H1 (cell line): ENCODE results near the gene PLA1A. TPM values are rescaled to one million over a fixed set of nuclear protein-coding genes. Genes with fewer than 3 reads are reported as not detected.

Experiments
- CTCF ChIA-PET: fragments of 300-600 bp; sonication (Branson Sonifier 250); formaldehyde crosslinking; loops from one replicate; lab custom pipeline; 2021; ENCODE audit not compliant: partially characterized antibody; lab: Charles Lee
- POLR2A ChIA-PET: fragments of 300-600 bp; sonication (Branson Sonifier 250); formaldehyde crosslinking; loops from one replicate; lab custom pipeline; 2021; ENCODE audit warnings: inconsistent platforms; ENCODE audit not compliant: partially characterized antibody; lab: Charles Lee
- DNase-seq, 2 experiments: peaks; one replicate each; pipeline versions ENCODE4 v3.0.0 to v3.0.0-alpha.2; 2010 to 2022; ENCODE audit warnings: low spot score in 2 of 2, low read depth in 1 of 2, mixed read lengths in 1 of 2
- FAIRE-seq: peaks from 2 replicates; lab custom pipeline; 2011; peaks lifted over from hg19 to GRCh38; lab: Jason Lieb, UNC
- H2AFZ ChIP-seq: 2 replicates; pipeline ENCODE4 v1.8.1; 2012; ENCODE audit warnings: low read length, inconsistent platforms
- H2AK5ac ChIP-seq: 2 replicates; pipeline ENCODE4 v1.6.1; 2013; ENCODE audit warnings: low read depth, low read length
- H2BK120ac ChIP-seq: replicated peaks from 2 replicates; pipeline ENCODE3; 2013; ENCODE audit warnings: low read depth, low read length, inconsistent platforms
- H2BK12ac ChIP-seq: 2 replicates; pipeline ENCODE4 v1.6.1; 2013; ENCODE audit warnings: low read depth, low read length
- H2BK15ac ChIP-seq: 2 replicates; pipeline ENCODE4 v1.6.1; 2013; ENCODE audit warnings: low read length
- H2BK20ac ChIP-seq: 2 replicates; pipeline ENCODE4 v1.6.1; 2013; ENCODE audit warnings: low read length
- H2BK5ac ChIP-seq: 2 replicates; pipeline ENCODE4 v1.6.1; 2013; ENCODE audit warnings: low read depth, low read length
- H3K14ac ChIP-seq: 2 replicates; pipeline ENCODE4 v1.6.1; 2013; ENCODE audit warnings: inconsistent platforms; ENCODE audit not compliant: insufficient read length
- H3K18ac ChIP-seq: 2 replicates; pipeline ENCODE4 v1.6.1; 2013; ENCODE audit warnings: low read length; ENCODE audit errors: extremely low read depth
- H3K23ac ChIP-seq: 2 replicates; pipeline ENCODE4 v1.6.1; 2013; ENCODE audit warnings: inconsistent platforms; ENCODE audit not compliant: insufficient read length
- H3K23me2 ChIP-seq: 2 replicates; pipeline ENCODE4 v1.6.1; 2013; ENCODE audit warnings: low read depth, low read length
- H3K27ac ChIP-seq: 2 replicates; pipeline ENCODE4 v1.6.1; 2011; ENCODE audit warnings: low read depth, low read length, inconsistent platforms
- H3K27me3 ChIP-seq, 4 experiments: replicated peaks in 1 of 4; 1 replicate in 1 of 4; 2 replicates in 3 of 4; pipeline versions ENCODE4 v1.6.1 to v1.8.1; 2011 to 2013; ENCODE audit warnings: low read length in 3 of 4, mild to moderate bottlenecking in 3 of 4, inconsistent platforms in 2 of 4, mixed read lengths in 2 of 4, moderate library complexity in 1 of 4; ENCODE audit not compliant: control insufficient read depth in 3 of 4, insufficient read depth in 3 of 4; ENCODE audit errors: extremely low read depth in 1 of 4
- H3K36me3 ChIP-seq, 4 experiments: 2 replicates each; pipeline versions ENCODE4 v1.6.1 to v1.8.1; 2011 to 2013; ENCODE audit warnings: mild to moderate bottlenecking in 4 of 4, low read length in 3 of 4, moderate library complexity in 2 of 4, control low read depth in 1 of 4, inconsistent platforms in 1 of 4; ENCODE audit not compliant: insufficient read depth in 4 of 4, control insufficient read depth in 2 of 4
- H3K4ac ChIP-seq: replicated peaks from 2 replicates; pipeline ENCODE3; 2013; ENCODE audit warnings: low read length, low read depth, mixed read lengths, inconsistent platforms; ENCODE audit not compliant: insufficient read length
- H3K4me1 ChIP-seq, 4 experiments: replicated peaks in 1 of 4; 1 replicate in 1 of 4; 2 replicates in 3 of 4; pipeline versions ENCODE4 v1.6.1 to v1.8.1; 2011 to 2013; ENCODE audit warnings: low read length in 3 of 4, inconsistent platforms in 2 of 4, mixed read lengths in 1 of 4; ENCODE audit not compliant: insufficient read depth in 4 of 4, control insufficient read depth in 3 of 4
- H3K4me2 ChIP-seq, 2 experiments: 2 replicates each; pipeline versions ENCODE4 v1.6.1 to v1.8.1; 2011 to 2013; ENCODE audit warnings: low read depth in 2 of 2, low read length in 2 of 2, control low read depth in 1 of 2, inconsistent platforms in 1 of 2, mild to moderate bottlenecking in 1 of 2; ENCODE audit not compliant: insufficient read depth in 1 of 2
- H3K4me3 ChIP-seq, 4 experiments: fragments of 200-600, 300-600 bp in 1 of 4; sonication (generic), shearing (Covaris generic), sonication (Bioruptor Twin) in 1 of 4; 2 replicates each; pipeline versions ENCODE4 v1.5.1 to v1.8.1; 2011 to 2016; ENCODE audit warnings: low read length in 4 of 4, low read depth in 3 of 4, control low read depth in 2 of 4, inconsistent platforms in 2 of 4, mild to moderate bottlenecking in 2 of 4, mixed read lengths in 1 of 4, moderate library complexity in 1 of 4; ENCODE audit not compliant: insufficient read depth in 2 of 4; ENCODE audit errors: extremely low read depth in 1 of 4
- H3K56ac ChIP-seq: replicated peaks from 2 replicates; pipeline ENCODE3; 2013; ENCODE audit warnings: low read depth, mild to moderate bottlenecking, mixed read lengths, low read length, inconsistent platforms; ENCODE audit not compliant: insufficient read length
- H3K79me1 ChIP-seq: 2 replicates; pipeline ENCODE4 v1.6.1; 2013; ENCODE audit warnings: low read depth, low read length, control low read depth
- H3K79me2 ChIP-seq, 2 experiments: 2 replicates each; pipeline versions ENCODE4 v1.6.1 to v1.8.1; 2012 to 2013; ENCODE audit warnings: low read length in 2 of 2, mild to moderate bottlenecking in 2 of 2, inconsistent platforms in 1 of 2; ENCODE audit not compliant: insufficient read depth in 2 of 2, control insufficient read depth in 1 of 2
- H3K9ac ChIP-seq, 4 experiments: replicated peaks in 1 of 4; 1 replicate in 1 of 4; 2 replicates in 3 of 4; pipeline versions ENCODE4 v1.6.1 to v1.8.1; 2011 to 2013; ENCODE audit warnings: low read depth in 3 of 4, low read length in 3 of 4, control low read depth in 2 of 4, mild to moderate bottlenecking in 2 of 4, moderate library complexity in 2 of 4, inconsistent platforms in 1 of 4; ENCODE audit errors: extremely low read depth in 1 of 4
- H3K9me3 ChIP-seq, 2 experiments: 2 replicates each; pipeline versions ENCODE4 v1.6.1 to v1.8.1; 2012 to 2013; ENCODE audit warnings: mild to moderate bottlenecking in 2 of 2, moderate library complexity in 2 of 2, control low read depth in 1 of 2, inconsistent platforms in 1 of 2, low read depth in 1 of 2, low read length in 1 of 2, mixed read lengths in 1 of 2; ENCODE audit not compliant: insufficient read depth in 2 of 2
- H4K20me1 ChIP-seq, 2 experiments: replicated peaks in 1 of 2; 2 replicates each; pipeline versions ENCODE3 to v1.8.1; 2011 to 2013; ENCODE audit warnings: inconsistent platforms in 2 of 2, low read length in 2 of 2, mild to moderate bottlenecking in 1 of 2; ENCODE audit not compliant: insufficient read depth in 2 of 2, control insufficient read depth in 1 of 2
- H4K5ac ChIP-seq: 2 replicates; pipeline ENCODE4 v1.6.1; 2013; ENCODE audit warnings: low read length, low read depth, mixed read lengths, inconsistent platforms; ENCODE audit not compliant: insufficient read length
- H4K8ac ChIP-seq: 2 replicates; pipeline ENCODE4 v1.8.0; 2013; ENCODE audit warnings: mild to moderate bottlenecking, moderate library complexity, low read length, inconsistent platforms; ENCODE audit not compliant: insufficient read depth; ENCODE audit errors: extremely low read depth
- H4K91ac ChIP-seq: replicated peaks from 2 replicates; pipeline ENCODE3; 2013; ENCODE audit warnings: low read length, mixed read lengths, inconsistent platforms; ENCODE audit not compliant: insufficient read length
- ATF3 ChIP-seq: IDR thresholded peaks from 2 replicates; pipeline ENCODE4 v1.6.1; 2011; ENCODE audit warnings: low read depth, mild to moderate bottlenecking, low read length; ENCODE audit not compliant: insufficient read depth
- CHD2 ChIP-seq: IDR thresholded peaks from 2 replicates; pipeline ENCODE4 v1.6.1; 2012; ENCODE audit warnings: low read length, improper control_type of control experiment
- HDAC2 ChIP-seq, 2 experiments: fragments of 300-600 bp in 1 of 2; sonication (generic) in 1 of 2; IDR thresholded peaks; 2 replicates each; pipeline ENCODE4 v1.6.1; 2011 to 2012; ENCODE audit warnings: low read depth in 2 of 2, low read length in 2 of 2, mild to moderate bottlenecking in 2 of 2, moderate library complexity in 2 of 2, borderline replicate concordance in 1 of 2, inconsistent platforms in 1 of 2
- MAX ChIP-seq: IDR thresholded peaks from 2 replicates; pipeline ENCODE4 v1.6.1; 2012; ENCODE audit warnings: inconsistent platforms
- SAP30 ChIP-seq: fragments of 300-600 bp; sonication (generic); IDR thresholded peaks from 2 replicates; pipeline ENCODE4 v1.7.1; 2012; ENCODE audit warnings: low read length, moderate library complexity, mild to moderate bottlenecking, inconsistent platforms; ENCODE audit not compliant: insufficient read depth, insufficient replicate concordance
- SIN3A ChIP-seq, 2 experiments: IDR thresholded peaks in 1 of 2; conservative IDR thresholded peaks in 1 of 2; 2 replicates each; pipeline ENCODE4 v1.6.1; 2011 to 2012; ENCODE audit warnings: low read length in 2 of 2, improper control_type of control experiment in 1 of 2, low read depth in 1 of 2, mild to moderate bottlenecking in 1 of 2
- SP4 ChIP-seq: IDR thresholded peaks from 2 replicates; pipeline ENCODE4 v1.6.1; 2012; ENCODE audit warnings: low read length, inconsistent platforms
- SUZ12 ChIP-seq: fragments of 200-600 bp; sonication (generic); IDR thresholded peaks from 2 replicates; pipeline ENCODE4 v1.6.1; 2012; ENCODE audit warnings: mild to moderate bottlenecking, inconsistent platforms, low read length, moderate library complexity, mixed read lengths
- TEAD4 ChIP-seq: IDR thresholded peaks from 2 replicates; pipeline ENCODE4 v1.6.1; 2012; ENCODE audit warnings: low read depth, low read length, inconsistent platforms, mixed read lengths
- ZNF274 ChIP-seq: IDR thresholded peaks from 2 replicates; pipeline ENCODE4 v1.7.0; 2012; ENCODE audit warnings: low read length, borderline replicate concordance; ENCODE audit errors: extremely low read depth
- WGBS, 2 experiments: shearing (Covaris generic) in 1 of 2; methylation state at CpG; one replicate each; pipeline versions ENCODE4 v1.1.6 to v1.1.7; 2013 to 2015; ENCODE audit warnings: low lambda C conversion rate in 2 of 2, mixed read lengths in 2 of 2, inconsistent platforms in 1 of 2, low coverage in 1 of 2, missing lambda C conversion rate in 1 of 2; ENCODE audit not compliant: insufficient replicate concordance in 2 of 2, insufficient coverage in 1 of 2, insufficient read length in 1 of 2; ENCODE audit errors: extremely low coverage in 1 of 2, missing lambda C conversion rate in 1 of 2; 5-methylcytosine and 5-hydroxymethylcytosine counted together
- polyA plus RNA-seq, 7 experiments: library from polyadenylated mRNA; depleted of rRNA in 3 of 7; stranded (reverse) in 5 of 7; unstranded in 2 of 7; fragments of >200 nt in 5 of 7; fragments of 200-250 nt in 2 of 7; gene quantifications; 1 replicate in 5 of 7; 2 replicates in 1 of 7; 4 replicates in 1 of 7; pipeline versions ENCODE4 v1.2.1 to v1.2.3, GENCODE V29; 2011 to 2013; ENCODE audit warnings: missing spikeins in 2 of 7, mixed read lengths in 2 of 7
- total RNA-seq: library from RNA; stranded (reverse); fragmentation: NEBNext Ultra II Directional; extraction: Animal tissue kit (Norgen Biotek cat#: 25700); gene quantifications from 2 replicates; pipeline ENCODE4 v1.2.1, GENCODE V29; 2021

Gene PLA1A
- total and polyA plus RNA-seq, 2 of the 8 experiments (the other 6 are each of a cell fraction or from before 2014, with no cell fraction given) = not detected

- no peak within 1 kb of the TSS for H3K4ac ChIP-seq
- H3K4me3 ChIP-seq = no peak within 1 kb of the TSS
- no peaks in the 10 kb centered on the region; a peak in 1 of 8 replicates for H3K36me3 ChIP-seq
- H3K9me3 ChIP-seq = no peaks in the 10 kb centered on the region
- H2BK5ac ChIP-seq = no peak within 1 kb of the TSS
- H3K23me2 ChIP-seq = no peaks in the 10 kb centered on the region
- no peak within 1 kb of the TSS for H3K4me2 ChIP-seq
- no peak within 1 kb of the TSS for H2BK20ac ChIP-seq
- H3K27ac ChIP-seq = no peak within 1 kb of the TSS
- no peak within 1 kb of the TSS for H2BK120ac ChIP-seq
- no peak within 1 kb of the TSS for H2AFZ ChIP-seq
- H3K9ac ChIP-seq = no peak within 1 kb of the TSS
- POLR2A ChIA-PET = interaction anchor here (1.5 to 1.9 kb wide), 2 partner anchors 13 to 26 kb away, joined by 3 to 4 read pairs; no protein-coding TSS in a partner anchor
- 87% methylated on average over 6 of the region's 9 CpGs; no CpG with 5 or more reads in 1 of the 2 experiments for WGBS, 2 experiments
- no peak within 1 kb of the TSS for H2BK15ac ChIP-seq
- H3K79me1 ChIP-seq = no peaks in the 10 kb centered on the region
- H2BK12ac ChIP-seq = no peak within 1 kb of the TSS
- no peaks in the 10 kb centered on the region for H3K79me2 ChIP-seq
- H3K4me1 ChIP-seq = no peaks in the 10 kb centered on the region
- no peak within 1 kb of the TSS for H2AK5ac ChIP-seq
- no peaks in the 10 kb centered on the region for H3K27me3 ChIP-seq
- no peak within 1 kb of the TSS for H4K5ac ChIP-seq
- DNase-seq (no peak), FAIRE-seq (no peak)
- no peak within 1 kb of the TSS for H4K8ac ChIP-seq
- H3K56ac ChIP-seq = no peak within 1 kb of the TSS
- no peak within 1 kb of the TSS for H3K18ac ChIP-seq
- H4K91ac ChIP-seq = no peak within 1 kb of the TSS
- no peaks in the 10 kb centered on the region for H4K20me1 ChIP-seq
- CTCF ChIA-PET = interaction anchor here (0.5 to 2.6 kb wide), 3 partner anchors 11 to 61 kb away, joined by 3 to 11 read pairs (median 3); no protein-coding TSS in a partner anchor
- H3K23ac ChIP-seq = no peak within 1 kb of the TSS
- no peak within 1 kb of the TSS for H3K14ac ChIP-seq
- TF ChIP-seq CHD2 (no peak), ZNF274 (no peak), ATF3 (no peak), SIN3A (conservative IDR thresholded peaks at IDR 0.05 in 1 of 2, IDR thresholded peaks at IDR 0.05 in 1 of 2; ENCODE audit: low read depth in 1 of 2, low read length in 2 of 2) (no peak), SAP30 (no peak), MAX (no peak), SP4 (no peak), HDAC2 (IDR thresholded peaks at IDR 0.05; ENCODE audit: borderline replicate concordance in 1 of 2, low read depth in 2 of 2, low read length in 2 of 2) (no peak), TEAD4 (no peak), SUZ12 (no peak)
Measured at GRCh38 chr3:119660474-119661440, 63.1 kb downstream of the PLA1A start, which contains the start of gene POPDC2. Gene POPDC2 (minus strand): TSS chr3:119660589. CDS start chr3:119660423, 166 bp downstream.
